ENCODE results near the gene CDC14C.

CDC14C gene

GRCh38 chr7:48971173-48971572, 46.8 kb downstream of the CDC14C start:
- DNase-seq = no peak

GRCh38 chr7:48976253-48976652, 51.9 kb downstream of the CDC14C start:
- DNase-seq = no peak

- DNase-seq = no peak
Observed at GRCh38 chr7:48976850-48977249, 52.5 kb downstream of the CDC14C start.

Data from anterior cingulate cortex (tissue), 58 donors.